CD4-positive, alpha-beta memory T cell (primary cell): ENCODE measurements around the gene ZNF230. TPM values are rescaled to one million over a fixed set of nuclear protein-coding genes. Genes with fewer than 3 reads are reported as not detected.

Experiments used
- CTCF ChIA-PET: fragments of 350-600 bp; sonication (Branson Sonifier 250); formaldehyde crosslinking; loops from one replicate; lab custom pipeline; 2021; ENCODE audit warnings: inconsistent platforms; ENCODE audit not compliant: partially characterized antibody; lab: Charles Lee
- POLR2A ChIA-PET: fragments of 350-600 bp; sonication (Branson Sonifier 250); formaldehyde crosslinking; loops from one replicate; lab custom pipeline; 2021; ENCODE audit not compliant: partially characterized antibody; lab: Charles Lee
- DNase-seq, 5 donors: peaks; one replicate each; pipeline versions ENCODE4 v3.0.0 to v3.0.0-alpha.2; 2020 to 2022; ENCODE audit warnings: mixed read lengths in 1 of 5
- H3K27ac ChIP-seq: one replicate; pipeline ENCODE4 v1.7.0; 2013; ENCODE audit warnings: low read depth, low read length
- H3K27me3 ChIP-seq: 2 replicates; pipeline ENCODE4 v1.7.0; 2013; ENCODE audit warnings: mild to moderate bottlenecking, low read length, moderate library complexity; ENCODE audit not compliant: insufficient read depth
- H3K36me3 ChIP-seq: 2 replicates; pipeline ENCODE4 v1.7.0; 2013; ENCODE audit warnings: mild to moderate bottlenecking, low read length, moderate library complexity; ENCODE audit not compliant: insufficient read depth
- H3K4me1 ChIP-seq: 2 replicates; pipeline ENCODE4 v1.7.0; 2013; ENCODE audit warnings: mild to moderate bottlenecking, low read length, moderate library complexity; ENCODE audit not compliant: insufficient read depth
- H3K4me3 ChIP-seq, 2 donors: one replicate each; pipeline ENCODE4 v1.7.0; 2013; ENCODE audit warnings: low read length in 2 of 2, mild to moderate bottlenecking in 1 of 2
- H3K9me3 ChIP-seq, 2 donors: one replicate each; pipeline ENCODE4 v1.7.0; 2013; ENCODE audit warnings: low read length in 2 of 2, control low read depth in 1 of 2; ENCODE audit not compliant: control insufficient read depth in 1 of 2
- H3K27ac Mint-ChIP-seq, 7 donors: one replicate each; pipeline ENCODE4 v1.8.0; 2020 to 2021; ENCODE audit warnings: mixed read lengths in 7 of 7, mild to moderate bottlenecking in 6 of 7, inconsistent platforms in 3 of 7, moderate library complexity in 3 of 7
- H3K27me3 Mint-ChIP-seq, 2 donors: one replicate each; pipeline ENCODE4 v1.8.0; 2020 to 2021; ENCODE audit warnings: mixed read lengths in 2 of 2
- H3K36me3 Mint-ChIP-seq, 2 donors: one replicate each; pipeline ENCODE4 v1.8.0; 2020 to 2021; ENCODE audit warnings: mixed read lengths in 2 of 2, inconsistent platforms in 1 of 2, mild to moderate bottlenecking in 1 of 2
- H3K4me1 Mint-ChIP-seq, 4 donors: one replicate each; pipeline ENCODE4 v1.8.0; 2020 to 2021; ENCODE audit warnings: mixed read lengths in 4 of 4, mild to moderate bottlenecking in 1 of 4
- H3K4me3 Mint-ChIP-seq, 8 donors: one replicate each; pipeline ENCODE4 v1.8.0; 2020 to 2021; ENCODE audit warnings: mixed read lengths in 8 of 8, mild to moderate bottlenecking in 7 of 8, moderate library complexity in 6 of 8, inconsistent platforms in 3 of 8
- H3K9me3 Mint-ChIP-seq, 8 donors: one replicate each; pipeline ENCODE4 v1.8.0; 2020 to 2021; ENCODE audit warnings: mixed read lengths in 8 of 8, mild to moderate bottlenecking in 5 of 8, inconsistent platforms in 3 of 8, moderate library complexity in 1 of 8
- intact Hi-C: fragments of 100-400 bp; cut with micrococcal nuclease; formaldehyde crosslinking; loops from one replicate; pipeline ENCODE4 v1.15.1; 2023
- polyA plus RNA-seq, 2 donors: library from polyadenylated mRNA; unstranded; fragments of 300-500 nt; fragmentation: Illumina TruSeq; gene quantifications; one replicate each; pipeline ENCODE4 v1.2.3, GENCODE V29; 2021
- total RNA-seq, 2 experiments: library from RNA; stranded (reverse); gene quantifications; one replicate each; pipeline ENCODE4 v1.2.3, GENCODE V29; 2021

ZNF230 gene
- total and polyA plus RNA-seq, 4 experiments from 2014 or later, result 0.83 to 18.4 (median 10.7) TPM

GRCh38 chr19:44007473-44007872 is 4.7 kb downstream of the ZNF230 start:
- no peak overlapping the region for H3K4me3 ChIP-seq
- no peaks in the 10 kb centered on the region for H3K27me3 ChIP-seq
- no peak overlapping the region for H3K4me3 Mint-ChIP-seq
- H3K27ac ChIP-seq, result no peak overlapping the region
- peaks cover 16 to 21% (median 16%) of the 10 kb centered on the region in 4 donors for H3K4me1 Mint-ChIP-seq
- peaks cover 37% of the 10 kb centered on the region for H3K36me3 ChIP-seq
- intact Hi-C loops, result no loop called here
- no peaks in the 10 kb centered on the region for H3K27me3 Mint-ChIP-seq
- peaks cover 9% of the 10 kb centered on the region for H3K4me1 ChIP-seq
- peaks cover 16 to 38% of the 10 kb centered on the region in 2 donors for H3K9me3 ChIP-seq
- H3K9me3 Mint-ChIP-seq, result peaks cover 15 to 72% (median 62%) of the 10 kb centered on the region in 8 donors
- H3K36me3 Mint-ChIP-seq, result peaks cover 74% of the 10 kb centered on the region in 2 donors
- no peak overlapping the region for H3K27ac Mint-ChIP-seq
- no peak for DNase-seq
- POLR2A ChIA-PET, result no interaction called here
- CTCF ChIA-PET, result no interaction called here

- Histone ChIP-seq H3K36me3 (peaks cover 37% of the 10 kb centered on the region), H3K4me3 (no peak overlapping the region), H3K9me3 (peaks cover 19 to 46% of the 10 kb centered on the region in 2 donors), H3K4me1 (no peaks in the 10 kb centered on the region), H3K27me3 (no peaks in the 10 kb centered on the region), H3K27ac (no peak overlapping the region)
- Mint-ChIP-seq H3K9me3 (peaks cover 19 to 95% (median 91%) of the 10 kb centered on the region in 8 donors), H3K4me1 (peaks cover 0 to 10% (median 6%) of the 10 kb centered on the region in 4 donors), H3K27ac (no peak overlapping the region), H3K36me3 (peaks cover 81 to 82% of the 10 kb centered on the region in 2 donors), H3K27me3 (no peaks in the 10 kb centered on the region), H3K4me3 (no peak overlapping the region)
- ChIA-PET POLR2A (no interaction called here), CTCF (no interaction called here)
- no peak for DNase-seq
- intact Hi-C loops, result no loop called here
Observed at GRCh38 chr19:44010468-44010867, 7.7 kb downstream of the ZNF230 start.

GRCh38 chr19:44019498-44019897 is 16.7 kb downstream of the ZNF230 start:
- DNase-seq, result no peak
- H3K27me3 Mint-ChIP-seq, result peaks cover 19 to 23% of the 10 kb centered on the region in 2 donors
- H3K4me3 Mint-ChIP-seq, result no peak overlapping the region
- no peak overlapping the region for H3K27ac Mint-ChIP-seq
- intact Hi-C loops, result no loop called here
- no peak overlapping the region for H3K4me3 ChIP-seq
- CTCF ChIA-PET, result no interaction called here
- H3K27me3 ChIP-seq, result no peaks in the 10 kb centered on the region
- H3K4me1 Mint-ChIP-seq, result peaks cover 0 to under 1% (median 0%) of the 10 kb centered on the region in 4 donors
- H3K27ac ChIP-seq, result no peak overlapping the region
- H3K4me1 ChIP-seq, result peaks cover under 1% of the 10 kb centered on the region
- H3K36me3 Mint-ChIP-seq, result peaks cover 16 to 29% of the 10 kb centered on the region in 2 donors
- H3K36me3 ChIP-seq, result no peaks in the 10 kb centered on the region
- H3K9me3 Mint-ChIP-seq, result peaks cover 5 to 65% (median 61%) of the 10 kb centered on the region in 8 donors
- POLR2A ChIA-PET, result no interaction called here
- H3K9me3 ChIP-seq, result peaks cover 0 to under 1% of the 10 kb centered on the region in 2 donors

GRCh38 chr19:44021221-44021620 is 18.5 kb downstream of the ZNF230 start:
- H3K27me3 Mint-ChIP-seq, result peaks cover 19 to 23% of the 10 kb centered on the region in 2 donors
- Histone ChIP-seq H3K4me1 (peaks cover 15% of the 10 kb centered on the region), H3K4me3 (no peak overlapping the region), H3K9me3 (no peaks in the 10 kb centered on the region), H3K36me3 (no peaks in the 10 kb centered on the region), H3K27me3 (no peaks in the 10 kb centered on the region), H3K27ac (no peak overlapping the region)
- H3K36me3 Mint-ChIP-seq, result peaks cover 20 to 33% of the 10 kb centered on the region in 2 donors
- CTCF ChIA-PET, result no interaction called here
- peaks cover 2 to 59% (median 54%) of the 10 kb centered on the region in 8 donors for H3K9me3 Mint-ChIP-seq
- POLR2A ChIA-PET, result no interaction called here
- intact Hi-C loops, result loop anchor here (10.0 kb wide), 1 partner anchor 284 kb away; the partner anchor contains the start of gene ZNF235
- H3K27ac Mint-ChIP-seq, result no peak overlapping the region
- H3K4me3 Mint-ChIP-seq, result no peak overlapping the region
- DNase-seq, result no peak
- H3K4me1 Mint-ChIP-seq, result peaks cover 14 to 18% (median 16%) of the 10 kb centered on the region in 4 donors

- H3K9me3 Mint-ChIP-seq, result peaks cover 11 to 57% (median 49%) of the 10 kb centered on the region in 8 donors
- ChIA-PET POLR2A (interaction anchor here (0.9 to 2.1 kb wide), 5 partner anchors 22 to 90 kb away, joined by 3 to 7 read pairs (median 5); partner anchors contain the start of genes ZNF221, ZNF230 and ZNF45), CTCF (interaction anchor here (0.9 to 1.2 kb wide), 2 partner anchors 26 to 71 kb away, joined by 3 read pairs; no protein-coding TSS in a partner anchor)
- peak overlapping the region; percentile 55 to 61 for H3K4me3 ChIP-seq
- intact Hi-C loops, result loop anchor here (1.0 to 10.0 kb wide), 2 partner anchors 23 to 280 kb away; partner anchors contain the start of genes ZNF230 and ZNF235
- no peak for DNase-seq
- H3K27ac Mint-ChIP-seq, result peak overlapping the region; percentile 48 to 96 (median 95)
- peaks cover 15% of the 10 kb centered on the region for H3K4me1 ChIP-seq
- H3K4me3 Mint-ChIP-seq, result peak overlapping the region; percentile 90 to 100 (median 98)
- H3K27ac ChIP-seq, result no peak overlapping the region
- no peaks in the 10 kb centered on the region for H3K27me3 ChIP-seq
- H3K9me3 ChIP-seq, result no peaks in the 10 kb centered on the region
- H3K4me1 Mint-ChIP-seq, result peaks cover 17 to 31% (median 22%) of the 10 kb centered on the region in 4 donors
- peaks cover 22% of the 10 kb centered on the region for H3K36me3 ChIP-seq
- H3K36me3 Mint-ChIP-seq, result peaks cover 49 to 55% of the 10 kb centered on the region in 2 donors
- peaks cover 7 to 10% of the 10 kb centered on the region in 2 donors for H3K27me3 Mint-ChIP-seq
Observed at GRCh38 chr19:44024900-44025216, 22.1 kb downstream of the ZNF230 start.

- Mint-ChIP-seq H3K27ac (peak within 1 kb of the TSS; percentile 48 to 96 (median 95)), H3K27me3 (peaks cover 2 to 10% of the 10 kb centered on the region in 2 donors), H3K4me1 (peaks cover 17 to 31% (median 22%) of the 10 kb centered on the region in 4 donors), H3K4me3 (peak within 1 kb of the TSS; percentile 90 to 100 (median 98)), H3K9me3 (peaks cover 11 to 57% (median 49%) of the 10 kb centered on the region in 8 donors), H3K36me3 (peaks cover 51 to 57% of the 10 kb centered on the region in 2 donors)
- DNase-seq, result peak; percentile 66 to 84 (median 75)
- intact Hi-C loops, result loop anchor here (1.0 to 10.0 kb wide), 2 partner anchors 23 to 279 kb away; partner anchors contain the start of genes ZNF230 and ZNF235
- peak within 1 kb of the TSS; percentile 40 for H3K27ac ChIP-seq
- peaks cover 15% of the 10 kb centered on the region for H3K4me1 ChIP-seq
- ChIA-PET POLR2A (interaction anchor here (0.9 to 2.1 kb wide), 5 partner anchors 22 to 90 kb away, joined by 3 to 7 read pairs (median 5); partner anchors contain the start of genes ZNF221, ZNF230 and ZNF45), CTCF (interaction anchor here (0.9 to 1.2 kb wide), 2 partner anchors 26 to 70 kb away, joined by 3 read pairs; no protein-coding TSS in a partner anchor)
- H3K9me3 ChIP-seq, result peaks cover 0 to 3% of the 10 kb centered on the region in 2 donors
- peaks cover 27% of the 10 kb centered on the region for H3K36me3 ChIP-seq
- H3K27me3 ChIP-seq, result no peaks in the 10 kb centered on the region
- H3K4me3 ChIP-seq, result peak within 1 kb of the TSS; percentile 55 to 61
Observed at GRCh38 chr19:44025217-44025936, 22.6 kb downstream of the ZNF230 start, which contains the start of gene ZNF222. Gene ZNF222, plus strand, starts transcription at chr19:44025379. Its CDS starts 58 bp downstream, at chr19:44025437.

- peaks cover 1 to 8% of the 10 kb centered on the region in 2 donors for H3K9me3 ChIP-seq
- no peak for DNase-seq
- Mint-ChIP-seq H3K36me3 (peaks cover 61 to 63% of the 10 kb centered on the region in 2 donors), H3K27me3 (peaks cover 0 to 3% of the 10 kb centered on the region in 2 donors), H3K4me3 (peak overlapping the region in 7 of 8 donors; percentile 55 to 100 (median 98)), H3K4me1 (peaks cover 17 to 31% (median 22%) of the 10 kb centered on the region in 4 donors), H3K27ac (peak overlapping the region in 3 of 7 donors; percentile 29 to 53 (median 49)), H3K9me3 (peaks cover 11 to 67% (median 53%) of the 10 kb centered on the region in 8 donors)
- intact Hi-C loops, result loop anchor here (10.0 kb wide), 1 partner anchor 278 kb away; the partner anchor contains the start of gene ZNF235
- H3K4me3 ChIP-seq, result no peak overlapping the region
- peaks cover 15% of the 10 kb centered on the region for H3K4me1 ChIP-seq
- H3K36me3 ChIP-seq, result peaks cover 31% of the 10 kb centered on the region
- ChIA-PET POLR2A (no interaction called here), CTCF (no interaction called here)
- H3K27ac ChIP-seq, result no peak overlapping the region
- H3K27me3 ChIP-seq, result no peaks in the 10 kb centered on the region
Observed at GRCh38 chr19:44026622-44027021, 23.9 kb downstream of the ZNF230 start.
